ENCODE results near the gene ABHD6. TPM values are rescaled to one million over a fixed set of nuclear protein-coding genes. Genes with fewer than 3 reads are reported as not detected.
A peak's percentile ranks its signal among the peaks of the same experiment; 100 is the strongest.

Gene ABHD6
- total RNA-seq, 1 donor from 2014 or later: 48.7 TPM

DNA sequence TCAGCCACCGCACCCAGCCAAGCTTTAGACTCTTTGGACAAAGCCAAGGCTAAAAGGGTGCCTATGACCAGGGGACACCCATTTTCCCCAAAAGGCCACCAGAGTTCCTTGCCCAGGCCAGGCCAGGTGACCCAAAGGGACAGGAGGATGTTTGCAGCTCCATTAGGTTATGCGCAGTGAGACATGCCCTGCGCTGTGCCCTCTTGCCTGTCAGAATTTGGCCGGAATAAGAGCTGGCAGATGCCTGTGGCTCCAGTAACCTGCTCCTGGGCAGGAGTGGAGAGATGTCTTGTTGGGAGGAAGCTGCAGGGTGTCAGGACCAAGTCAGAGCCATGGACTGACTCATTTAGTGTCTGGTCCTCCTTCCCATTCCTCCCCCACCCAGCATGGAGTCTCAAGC is 47.3 kb upstream of the ABHD6 start:
- ATAC-seq (ENCODE audit: low read depth) (no peak), DNase-seq (no peak)
- Mint-ChIP-seq H3K4me3 (no peak overlapping the region), H3K27ac (no peak overlapping the region), H3K27me3 (no peaks in the 10 kb centered on the region), H3K4me1 (peaks cover 11% of the 10 kb centered on the region), H3K9me3 (no peaks in the 10 kb centered on the region), H3K36me3 (ENCODE audit: low read depth) (peaks cover 13% of the 10 kb centered on the region)
- ChIA-PET POLR2A (interaction anchor here (0.6 to 3.8 kb wide), 4 partner anchors 13 to 110 kb away, joined by 4 to 23 read pairs (median 10); no protein-coding TSS in a partner anchor), CTCF (interaction anchor here (0.7 to 10.9 kb wide), 7 partner anchors 12 to 109 kb away, joined by 3 to 167 read pairs (median 30); partner anchors contain the start of gene ABHD6)
- TF ChIP-seq, protein P1, sequence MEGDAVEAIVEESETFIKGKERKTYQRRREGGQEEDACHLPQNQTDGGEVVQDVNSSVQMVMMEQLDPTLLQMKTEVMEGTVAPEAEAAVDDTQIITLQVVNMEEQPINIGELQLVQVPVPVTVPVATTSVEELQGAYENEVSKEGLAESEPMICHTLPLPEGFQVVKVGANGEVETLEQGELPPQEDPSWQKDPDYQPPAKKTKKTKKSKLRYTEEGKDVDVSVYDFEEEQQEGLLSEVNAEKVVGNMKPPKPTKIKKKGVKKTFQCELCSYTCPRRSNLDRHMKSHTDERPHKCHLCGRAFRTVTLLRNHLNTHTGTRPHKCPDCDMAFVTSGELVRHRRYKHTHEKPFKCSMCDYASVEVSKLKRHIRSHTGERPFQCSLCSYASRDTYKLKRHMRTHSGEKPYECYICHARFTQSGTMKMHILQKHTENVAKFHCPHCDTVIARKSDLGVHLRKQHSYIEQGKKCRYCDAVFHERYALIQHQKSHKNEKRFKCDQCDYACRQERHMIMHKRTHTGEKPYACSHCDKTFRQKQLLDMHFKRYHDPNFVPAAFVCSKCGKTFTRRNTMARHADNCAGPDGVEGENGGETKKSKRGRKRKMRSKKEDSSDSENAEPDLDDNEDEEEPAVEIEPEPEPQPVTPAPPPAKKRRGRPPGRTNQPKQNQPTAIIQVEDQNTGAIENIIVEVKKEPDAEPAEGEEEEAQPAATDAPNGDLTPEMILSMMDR (IDR thresholded peaks at IDR 0.05): no peak
- intact Hi-C loops (cut with micrococcal nuclease): no loop called here

DNA sequence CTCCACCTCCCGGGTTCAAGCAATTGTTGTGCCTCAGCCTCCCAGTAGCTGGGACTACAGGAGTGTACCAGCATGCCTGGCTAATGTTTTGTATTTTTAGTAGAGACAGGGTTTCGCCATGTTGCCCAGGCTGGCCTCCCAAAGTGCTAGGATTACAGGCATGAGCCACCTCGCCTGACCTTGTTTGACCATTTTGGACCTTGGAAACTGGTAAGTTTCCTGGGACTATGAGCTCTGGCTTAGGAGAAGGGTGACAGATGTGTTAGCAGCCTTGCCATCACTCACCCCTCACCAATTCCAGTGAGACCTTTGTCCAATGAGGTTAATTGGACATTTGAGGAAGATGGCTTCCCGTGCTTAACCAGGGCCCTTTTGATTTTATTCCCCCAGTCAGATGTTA is 46.7 kb upstream of the ABHD6 start:
- Mint-ChIP-seq H3K9me3 (no peaks in the 10 kb centered on the region), H3K27ac (no peak overlapping the region), H3K27me3 (no peaks in the 10 kb centered on the region), H3K4me1 (peaks cover 12% of the 10 kb centered on the region), H3K4me3 (no peak overlapping the region), H3K36me3 (ENCODE audit: low read depth) (peaks cover 15% of the 10 kb centered on the region)
- ATAC-seq (ENCODE audit: low read depth) (no peak), DNase-seq (no peak)
- ChIA-PET CTCF (interaction anchor here (0.7 to 10.9 kb wide), 6 partner anchors 13 to 108 kb away, joined by 3 to 167 read pairs (median 32); partner anchors contain the start of gene ABHD6), POLR2A (interaction anchor here (0.6 to 3.8 kb wide), 3 partner anchors 24 to 110 kb away, joined by 9 to 23 read pairs (median 12); no protein-coding TSS in a partner anchor)
- TF ChIP-seq, protein P1 (IDR thresholded peaks at IDR 0.05): no peak
- intact Hi-C loops (cut with micrococcal nuclease): no loop called here

DNA sequence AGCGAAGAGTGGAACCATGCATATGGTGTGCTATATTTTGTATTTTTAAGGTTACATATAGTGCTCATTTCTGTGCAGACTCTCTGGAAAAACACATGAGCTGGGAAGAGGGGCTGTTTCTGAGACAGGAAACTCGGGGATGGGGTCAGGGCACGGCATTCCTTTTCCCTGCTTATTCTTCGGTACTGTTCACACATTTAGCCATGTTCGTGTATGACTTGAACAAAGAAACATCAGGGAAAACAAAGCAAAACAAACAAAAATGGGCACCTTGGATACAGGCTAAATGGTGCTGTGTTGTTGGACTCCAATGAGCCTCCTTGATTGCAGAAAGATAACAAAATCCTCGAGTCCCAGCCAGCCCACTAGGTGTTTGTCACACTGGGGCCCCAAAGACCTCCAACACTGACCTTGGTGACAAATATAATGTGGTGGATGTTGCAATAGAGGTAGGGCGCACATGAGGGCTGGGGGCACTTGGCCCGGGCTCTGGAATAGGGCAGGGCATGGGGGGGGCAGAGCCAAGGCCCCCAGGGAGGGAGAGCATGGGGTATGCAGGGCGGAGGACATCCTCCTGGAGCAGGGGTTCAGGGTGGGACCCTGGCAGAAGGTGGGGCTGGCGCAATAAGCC is 46.1 kb upstream of the ABHD6 start:
- POLR2A ChIA-PET: interaction anchor here (0.7 kb wide), 1 partner anchor 59 kb away, joined by 7 read pairs; no protein-coding TSS in a partner anchor
- DNase-seq: no peak
- H3K4me1 Mint-ChIP-seq: peaks cover 13% of the 10 kb centered on the region

DNA sequence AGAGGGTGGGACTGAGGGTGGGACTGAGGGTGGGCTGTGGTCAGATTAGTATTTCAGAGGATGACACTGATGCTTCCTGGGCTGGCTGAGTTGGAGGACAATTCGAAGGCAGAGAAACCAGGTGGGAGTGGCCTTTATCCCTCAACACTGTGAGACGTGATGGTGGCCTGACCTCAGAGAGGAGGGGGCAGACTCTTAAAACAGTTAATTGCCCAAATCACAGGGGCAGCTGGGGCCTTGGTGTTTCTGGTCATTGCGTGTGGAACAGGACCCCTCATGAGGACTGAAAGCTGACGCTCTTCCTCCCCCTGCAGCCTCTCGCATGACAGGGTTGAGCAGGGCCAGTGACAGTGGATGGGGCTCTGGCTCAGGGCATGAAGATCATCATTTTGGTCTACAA is 45.5 kb upstream of the ABHD6 start:
- Mint-ChIP-seq H3K4me3 (no peak overlapping the region), H3K27ac (peak overlapping the region; percentile 11), H3K27me3 (no peaks in the 10 kb centered on the region), H3K36me3 (ENCODE audit: low read depth) (peaks cover 18% of the 10 kb centered on the region), H3K9me3 (no peaks in the 10 kb centered on the region), H3K4me1 (peaks cover 19% of the 10 kb centered on the region)
- ATAC-seq (ENCODE audit: low read depth): no peak
- POLR2A ChIA-PET: interaction anchor here (0.5 to 0.7 kb wide), 2 partner anchors 58 to 79 kb away, joined by 6 to 7 read pairs; no protein-coding TSS in a partner anchor
- TF ChIP-seq, protein P1 (IDR thresholded peaks at IDR 0.05): no peak
- CTCF ChIA-PET: interaction anchor here (6.6 to 10.9 kb wide), 2 partner anchors 26 to 107 kb away, joined by 116 to 167 read pairs; no protein-coding TSS in a partner anchor
- DNase-seq: no peak
- intact Hi-C loops (cut with micrococcal nuclease): no loop called here

More for the DNA sequence above, 46.1 kb upstream of the ABHD6 start:
- H3K36me3 Mint-ChIP-seq (ENCODE audit: low read depth): peaks cover 16% of the 10 kb centered on the region
- H3K27ac Mint-ChIP-seq: peak overlapping the region; percentile 9
- no peak for ATAC-seq (ENCODE audit: low read depth)
- H3K4me3 Mint-ChIP-seq: no peak overlapping the region
- TF ChIP-seq, protein P1 (IDR thresholded peaks at IDR 0.05): no peak
- intact Hi-C loops (cut with micrococcal nuclease): no loop called here
- CTCF ChIA-PET: interaction anchor here (4.2 to 10.9 kb wide), 3 partner anchors 23 to 108 kb away, joined by 34 to 167 read pairs (median 116); no protein-coding TSS in a partner anchor
- H3K9me3 Mint-ChIP-seq: no peaks in the 10 kb centered on the region
- no peaks in the 10 kb centered on the region for H3K27me3 Mint-ChIP-seq
